Dendritic cell treated with granulocyte-macrophage colony-stimulating factor and Interleukin-4, amounts not matched to agents 40 ng/mL and 50 ng/mL, for 4 days (primary cell): ENCODE measurements around the gene LAP3.

Experiments
- H3K27ac Mint-ChIP-seq: one replicate; pipeline ENCODE4 v1.8.0; 2022; ENCODE audit warnings: mild to moderate bottlenecking, mixed read lengths
- H3K27me3 Mint-ChIP-seq: one replicate; pipeline ENCODE4 v1.8.0; 2022; ENCODE audit warnings: mild to moderate bottlenecking, mixed read lengths
- H3K36me3 Mint-ChIP-seq: one replicate; pipeline ENCODE4 v1.8.0; 2022; ENCODE audit warnings: low read depth, mixed read lengths
- H3K4me1 Mint-ChIP-seq: one replicate; pipeline ENCODE4 v1.8.0; 2022; ENCODE audit warnings: low read depth, mixed read lengths
- H3K4me3 Mint-ChIP-seq: one replicate; pipeline ENCODE4 v1.8.0; 2022; ENCODE audit warnings: mild to moderate bottlenecking, moderate library complexity, mixed read lengths
- H3K9me3 Mint-ChIP-seq: one replicate; pipeline ENCODE4 v1.8.0; 2022; ENCODE audit warnings: mixed read lengths
- intact Hi-C: fragments of 100-400 bp; cut with micrococcal nuclease; formaldehyde crosslinking; loops from one replicate; pipeline ENCODE4 v1.15.0; 2022

Gene LAP3

GRCh38 chr4:17616283-17616682 lies 39.3 kb downstream of the LAP3 start:
- intact Hi-C loops, result loop anchor here (10.0 kb wide), 1 partner anchor 189 kb away; no protein-coding TSS in a partner anchor
- Mint-ChIP-seq H3K4me3 (peak overlapping the region; percentile 39), H3K4me1 (peaks cover 37% of the 10 kb centered on the region), H3K9me3 (no peaks in the 10 kb centered on the region), H3K27ac (peak overlapping the region; percentile 25), H3K36me3 (peaks cover 66% of the 10 kb centered on the region), H3K27me3 (no peaks in the 10 kb centered on the region)

GRCh38 chr4:17618926-17619325 lies 41.9 kb downstream of the LAP3 start:
- Mint-ChIP-seq H3K9me3 (no peaks in the 10 kb centered on the region), H3K4me1 (peaks cover 27% of the 10 kb centered on the region)
- intact Hi-C loops, result loop anchor here (10.0 kb wide), 1 partner anchor 186 kb away; no protein-coding TSS in a partner anchor

GRCh38 chr4:17619416-17620105 lies 42.6 kb downstream of the LAP3 start:
- H3K27me3 Mint-ChIP-seq, result no peaks in the 10 kb centered on the region
- peak overlapping the region; percentile 25 for H3K27ac Mint-ChIP-seq
- no peaks in the 10 kb centered on the region for H3K9me3 Mint-ChIP-seq
- intact Hi-C loops, result loop anchor here (10.0 kb wide), 1 partner anchor 185 kb away; no protein-coding TSS in a partner anchor
- H3K4me3 Mint-ChIP-seq, result no peak overlapping the region
- H3K36me3 Mint-ChIP-seq, result peaks cover 93% of the 10 kb centered on the region
- H3K4me1 Mint-ChIP-seq, result peaks cover 27% of the 10 kb centered on the region

More at GRCh38 chr4:17618926-17619325, 41.9 kb downstream of the LAP3 start:
- Mint-ChIP-seq H3K27me3 (no peaks in the 10 kb centered on the region), H3K27ac (peak overlapping the region; percentile 25), H3K36me3 (peaks cover 92% of the 10 kb centered on the region), H3K4me3 (no peak overlapping the region)

GRCh38 chr4:17623451-17624001 lies 46.5 kb downstream of the LAP3 start:
- peaks cover 12% of the 10 kb centered on the region for H3K4me1 Mint-ChIP-seq
- no peaks in the 10 kb centered on the region for H3K27me3 Mint-ChIP-seq
- no peak overlapping the region for H3K27ac Mint-ChIP-seq
- H3K36me3 Mint-ChIP-seq, result peaks cover 100% of the 10 kb centered on the region
- intact Hi-C loops, result no loop called here
- no peaks in the 10 kb centered on the region for H3K9me3 Mint-ChIP-seq
- H3K4me3 Mint-ChIP-seq, result no peak overlapping the region

GRCh38 chr4:17624821-17625220 lies 47.8 kb downstream of the LAP3 start:
- intact Hi-C loops, result no loop called here
- Mint-ChIP-seq H3K4me1 (peaks cover 7% of the 10 kb centered on the region), H3K9me3 (no peaks in the 10 kb centered on the region), H3K36me3 (peaks cover 100% of the 10 kb centered on the region), H3K27ac (no peak overlapping the region), H3K4me3 (no peak overlapping the region), H3K27me3 (no peaks in the 10 kb centered on the region)

- Mint-ChIP-seq H3K4me3 (no peak overlapping the region), H3K36me3 (peaks cover 99% of the 10 kb centered on the region), H3K4me1 (peaks cover 14% of the 10 kb centered on the region), H3K27me3 (no peaks in the 10 kb centered on the region), H3K9me3 (no peaks in the 10 kb centered on the region), H3K27ac (no peak overlapping the region)
- intact Hi-C loops, result loop anchor here (10.0 kb wide), 1 partner anchor 965 kb away; no protein-coding TSS in a partner anchor
Observed at GRCh38 chr4:17630228-17630627, 53.2 kb downstream of the LAP3 start.

GRCh38 chr4:17633600-17633999 lies 56.6 kb downstream of the LAP3 start:
- intact Hi-C loops, result loop anchor here (10.0 kb wide), 1 partner anchor 961 kb away; no protein-coding TSS in a partner anchor
- Mint-ChIP-seq H3K36me3 (peaks cover 94% of the 10 kb centered on the region), H3K27me3 (no peaks in the 10 kb centered on the region), H3K27ac (no peak overlapping the region), H3K4me3 (no peak overlapping the region), H3K9me3 (no peaks in the 10 kb centered on the region), H3K4me1 (peaks cover 15% of the 10 kb centered on the region)

GRCh38 chr4:17635056-17635455 lies 58.1 kb downstream of the LAP3 start:
- H3K27me3 Mint-ChIP-seq, result no peaks in the 10 kb centered on the region
- no peak overlapping the region for H3K4me3 Mint-ChIP-seq
- peaks cover 11% of the 10 kb centered on the region for H3K4me1 Mint-ChIP-seq
- intact Hi-C loops, result loop anchor here (5.0 to 10.0 kb wide), 2 partner anchors 172 to 960 kb away; no protein-coding TSS in a partner anchor
- H3K36me3 Mint-ChIP-seq, result peaks cover 92% of the 10 kb centered on the region
- H3K9me3 Mint-ChIP-seq, result no peaks in the 10 kb centered on the region
- H3K27ac Mint-ChIP-seq, result no peak overlapping the region

- H3K4me1 Mint-ChIP-seq, result peaks cover 11% of the 10 kb centered on the region
Observed at GRCh38 chr4:17636341-17636695, 59.3 kb downstream of the LAP3 start.

GRCh38 chr4:17636696-17637622 lies 60.0 kb downstream of the LAP3 start:
- intact Hi-C loops, result loop anchor here (1.0 to 10.0 kb wide), 4 partner anchors 22 to 958 kb away; partner anchors contain the start of gene MED28
- peaks cover 11% of the 10 kb centered on the region for H3K4me1 Mint-ChIP-seq
- H3K27ac Mint-ChIP-seq, result no peak overlapping the region
- H3K27me3 Mint-ChIP-seq, result no peaks in the 10 kb centered on the region
- peaks cover 81% of the 10 kb centered on the region for H3K36me3 Mint-ChIP-seq
- H3K4me3 Mint-ChIP-seq, result no peak overlapping the region
- H3K9me3 Mint-ChIP-seq, result no peaks in the 10 kb centered on the region

More at GRCh38 chr4:17636341-17636695, 59.3 kb downstream of the LAP3 start:
- Mint-ChIP-seq H3K27ac (no peak overlapping the region), H3K27me3 (no peaks in the 10 kb centered on the region), H3K36me3 (peaks cover 87% of the 10 kb centered on the region), H3K9me3 (no peaks in the 10 kb centered on the region), H3K4me3 (no peak overlapping the region)
- intact Hi-C loops, result loop anchor here (1.0 to 10.0 kb wide), 4 partner anchors 22 to 958 kb away; partner anchors contain the start of gene MED28

GRCh38 chr4:17639136-17639535 lies 62.1 kb downstream of the LAP3 start:
- H3K27me3 Mint-ChIP-seq, result no peaks in the 10 kb centered on the region
- intact Hi-C loops, result loop anchor here (5.0 to 10.0 kb wide), 2 partner anchors 168 to 956 kb away; no protein-coding TSS in a partner anchor
- no peaks in the 10 kb centered on the region for H3K9me3 Mint-ChIP-seq
- H3K27ac Mint-ChIP-seq, result no peak overlapping the region
- no peak overlapping the region for H3K4me3 Mint-ChIP-seq
- peaks cover 11% of the 10 kb centered on the region for H3K4me1 Mint-ChIP-seq
- H3K36me3 Mint-ChIP-seq, result peaks cover 59% of the 10 kb centered on the region

- intact Hi-C loops, result no loop called here
- Mint-ChIP-seq H3K27me3 (no peaks in the 10 kb centered on the region), H3K27ac (no peak overlapping the region), H3K4me1 (no peaks in the 10 kb centered on the region), H3K9me3 (no peaks in the 10 kb centered on the region), H3K4me3 (no peak overlapping the region), H3K36me3 (peaks cover 28% of the 10 kb centered on the region)
Observed at GRCh38 chr4:17642398-17642783, 65.4 kb downstream of the LAP3 start.

GRCh38 chr4:17646693-17647092 lies 69.7 kb downstream of the LAP3 start:
- Mint-ChIP-seq H3K4me3 (no peak overlapping the region), H3K9me3 (no peaks in the 10 kb centered on the region), H3K36me3 (no peaks in the 10 kb centered on the region), H3K27ac (no peak overlapping the region), H3K27me3 (peaks cover 4% of the 10 kb centered on the region), H3K4me1 (no peaks in the 10 kb centered on the region)
- intact Hi-C loops, result no loop called here
